ENCODE data around the gene UTP11.

The UTP11 gene

GRCh38 chr1:38044221-38045215 lies 32.0 kb downstream of the UTP11 start:
- in situ Hi-C loops (cut with MboI; ENCODE audit: low sequenced_read_pairs), result no loop called here

- in situ Hi-C loops (cut with MboI; ENCODE audit: low sequenced_read_pairs), result no loop called here
Measured at GRCh38 chr1:38045401-38046332, 33.1 kb downstream of the UTP11 start.

- in situ Hi-C loops (cut with MboI; ENCODE audit: low sequenced_read_pairs), result no loop called here
Measured at GRCh38 chr1:38046333-38046883, 33.9 kb downstream of the UTP11 start, which contains the start of gene POU3F1. TSS of gene POU3F1 (minus strand) at chr1:38046793. CDS start at chr1:38046743, 50 bp downstream.

GRCh38 chr1:38046884-38047602 lies 34.5 kb downstream of the UTP11 start:
- in situ Hi-C loops (cut with MboI; ENCODE audit: low sequenced_read_pairs), result no loop called here

- in situ Hi-C loops (cut with MboI; ENCODE audit: low sequenced_read_pairs), result no loop called here
Measured at GRCh38 chr1:38047603-38048141, 35.1 kb downstream of the UTP11 start.

GRCh38 chr1:38050397-38051078 lies 38.0 kb downstream of the UTP11 start:
- in situ Hi-C loops (cut with MboI; ENCODE audit: low sequenced_read_pairs), result no loop called here

- in situ Hi-C loops (cut with MboI; ENCODE audit: low sequenced_read_pairs), result no loop called here
Measured at GRCh38 chr1:38051079-38051543, 38.6 kb downstream of the UTP11 start.

- in situ Hi-C loops (cut with MboI; ENCODE audit: low sequenced_read_pairs), result no loop called here
Measured at GRCh38 chr1:38052750-38053415, 40.3 kb downstream of the UTP11 start.

GRCh38 chr1:38053416-38054091 lies 41.0 kb downstream of the UTP11 start:
- in situ Hi-C loops (cut with MboI; ENCODE audit: low sequenced_read_pairs), result no loop called here

- in situ Hi-C loops (cut with MboI; ENCODE audit: low sequenced_read_pairs), result no loop called here
Measured at GRCh38 chr1:38055398-38055797, 42.9 kb downstream of the UTP11 start.

GRCh38 chr1:38055965-38056364 lies 43.4 kb downstream of the UTP11 start:
- in situ Hi-C loops (cut with MboI; ENCODE audit: low sequenced_read_pairs), result no loop called here

- in situ Hi-C loops (cut with MboI; ENCODE audit: low sequenced_read_pairs), result no loop called here
Measured at GRCh38 chr1:38059635-38060250, 47.2 kb downstream of the UTP11 start.

- in situ Hi-C loops (cut with MboI; ENCODE audit: low sequenced_read_pairs), result no loop called here
Measured at GRCh38 chr1:38060498-38060897, 48.0 kb downstream of the UTP11 start.

- in situ Hi-C loops (cut with MboI; ENCODE audit: low sequenced_read_pairs), result no loop called here
Measured at GRCh38 chr1:38061290-38061689, 48.8 kb downstream of the UTP11 start.

- in situ Hi-C loops (cut with MboI; ENCODE audit: low sequenced_read_pairs), result no loop called here
Measured at GRCh38 chr1:38061883-38062328, 49.4 kb downstream of the UTP11 start.

- in situ Hi-C loops (cut with MboI; ENCODE audit: low sequenced_read_pairs), result no loop called here
Measured at GRCh38 chr1:38062361-38063288, 50.1 kb downstream of the UTP11 start.

- in situ Hi-C loops (cut with MboI; ENCODE audit: low sequenced_read_pairs), result no loop called here
Measured at GRCh38 chr1:38063616-38064015, 51.1 kb downstream of the UTP11 start.
